WI38 (cell line): ENCODE data around the gene PHKG1.
"Not testable (repeated sequence)": the region's sequence is repeated elsewhere in the genome, so short reads cannot be mapped to it uniquely, and the experiment has no call there.

ENCODE experiments used
- H3K4me3 ChIP-seq: 2 replicates; pipeline ENCODE4 v1.5.1; 2011; ENCODE audit warnings: low read depth, mild to moderate bottlenecking, control low read depth, low read length
- CTCF ChIP-seq: IDR thresholded peaks from 2 replicates; pipeline ENCODE4 v1.5.1; 2012; ENCODE audit warnings: low read depth, mild to moderate bottlenecking, control low read depth, low read length

PHKG1 gene

DNA sequence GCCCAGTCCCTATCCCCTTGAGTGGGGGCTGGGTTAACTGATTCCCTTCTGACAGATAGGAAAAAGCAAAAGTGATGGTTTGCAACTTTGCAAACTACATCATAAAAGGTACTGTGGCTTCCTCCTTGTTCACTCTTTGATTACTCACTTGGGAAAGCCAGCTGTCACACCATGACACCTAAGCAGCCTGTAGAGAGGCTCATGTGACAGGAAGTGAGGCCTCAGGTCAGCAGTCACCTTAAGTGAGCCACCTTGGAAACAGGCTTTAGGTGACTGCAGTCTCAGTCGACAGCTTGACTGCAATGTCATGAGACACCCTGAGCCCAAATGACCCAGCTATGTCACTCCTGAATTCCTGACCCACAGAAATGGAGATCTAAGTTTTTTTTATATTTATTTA lies 17.9 kb upstream of the PHKG1 start:
- no peak overlapping the region for H3K4me3 ChIP-seq
- no peak for TF ChIP-seq CTCF

DNA sequence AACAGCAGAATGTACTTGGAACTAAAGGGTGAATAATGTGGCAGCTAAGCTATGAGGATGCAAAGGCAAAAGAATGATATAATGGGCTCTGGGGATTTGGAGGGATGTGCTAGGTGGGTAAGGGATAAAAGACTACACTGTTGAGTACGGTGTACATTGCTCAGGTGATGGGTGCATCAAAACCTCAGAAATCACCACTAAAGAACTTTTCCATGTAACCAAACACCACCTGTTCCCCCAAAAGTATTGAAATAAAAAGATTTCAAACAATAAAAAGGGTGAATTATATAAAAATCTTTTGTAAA lies 15.2 kb upstream of the PHKG1 start:
- H3K4me3 ChIP-seq: no peak overlapping the region
- no peak for TF ChIP-seq CTCF

GRCh38 chr7:56106108-56107073 lies 13.6 kb upstream of the PHKG1 start, which contains the start of gene CHCHD2:
TSS of gene CHCHD2 (minus strand) at chr7:56106476. CDS start at chr7:56106413, 63 bp downstream.
- H3K4me3 ChIP-seq: peak within 1 kb of the TSS; percentile 72
- no peak for TF ChIP-seq CTCF

DNA sequence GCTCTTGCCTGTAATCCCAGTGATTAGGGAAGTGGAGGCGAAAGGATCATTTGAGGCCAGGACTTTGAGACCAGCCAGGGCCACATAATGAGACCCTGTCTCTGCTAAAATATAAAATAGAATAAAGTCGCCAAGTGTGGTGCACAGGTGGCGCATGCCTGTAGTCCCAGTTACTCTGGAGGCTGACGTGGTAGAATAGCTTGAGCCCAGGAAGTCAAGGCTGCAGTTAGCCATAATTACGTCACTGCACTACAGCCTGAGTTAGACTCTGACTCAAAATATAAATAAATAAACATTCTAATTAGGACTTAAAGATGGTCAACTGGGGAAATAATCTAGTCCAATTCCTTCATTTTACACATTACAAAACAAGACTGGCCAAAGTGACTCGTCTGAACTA lies 12.8 kb upstream of the PHKG1 start:
- TF ChIP-seq CTCF: no peak
- peak overlapping the region; percentile 72 for H3K4me3 ChIP-seq

- not testable (repeated sequence) for H3K4me3 ChIP-seq
Measured at GRCh38 chr7:56104138-56104537, 11.4 kb upstream of the PHKG1 start.

DNA sequence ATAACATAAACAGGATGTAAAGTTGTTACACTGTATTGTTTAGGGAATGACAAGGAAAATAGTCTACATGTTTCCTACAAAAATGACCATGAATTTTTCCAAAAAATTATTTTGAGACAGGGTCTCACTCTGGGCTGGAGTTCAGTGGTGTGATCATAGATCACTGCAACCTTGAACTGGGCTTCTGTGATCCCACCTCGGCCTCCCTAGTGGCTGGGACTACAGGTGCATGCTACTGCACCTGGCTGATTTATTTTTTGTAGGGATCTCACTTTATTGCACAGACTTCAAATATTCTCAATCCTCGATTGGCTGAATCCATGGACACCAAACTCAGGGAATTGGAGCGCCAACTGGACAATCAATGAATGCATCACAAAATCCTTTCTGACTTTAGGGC lies 6.9 kb upstream of the PHKG1 start:
- no peak for TF ChIP-seq CTCF
- no peak overlapping the region for H3K4me3 ChIP-seq

- H3K4me3 ChIP-seq: not testable (repeated sequence)
Measured at GRCh38 chr7:56098187-56099008, 5.6 kb upstream of the PHKG1 start.

DNA sequence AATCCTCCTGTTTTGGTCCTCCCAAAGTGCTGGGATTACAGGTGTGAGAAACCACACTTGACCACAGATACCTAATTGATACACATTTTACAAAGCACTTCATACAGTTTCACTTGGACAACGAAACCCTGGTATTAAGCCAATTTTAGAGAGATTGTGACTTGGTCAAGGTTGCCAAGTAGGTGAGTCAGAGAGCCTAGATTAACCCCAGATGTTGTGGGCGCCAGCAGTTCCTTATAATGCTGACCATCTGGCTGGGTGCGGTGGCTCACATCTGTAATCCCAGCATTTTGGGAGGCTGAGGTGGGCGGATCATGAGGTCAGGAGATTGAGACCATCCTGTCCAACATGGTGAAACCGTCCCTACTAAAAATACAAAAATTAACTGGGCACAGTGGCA lies 4.9 kb upstream of the PHKG1 start:
- TF ChIP-seq CTCF: no peak
- no peak overlapping the region for H3K4me3 ChIP-seq

DNA sequence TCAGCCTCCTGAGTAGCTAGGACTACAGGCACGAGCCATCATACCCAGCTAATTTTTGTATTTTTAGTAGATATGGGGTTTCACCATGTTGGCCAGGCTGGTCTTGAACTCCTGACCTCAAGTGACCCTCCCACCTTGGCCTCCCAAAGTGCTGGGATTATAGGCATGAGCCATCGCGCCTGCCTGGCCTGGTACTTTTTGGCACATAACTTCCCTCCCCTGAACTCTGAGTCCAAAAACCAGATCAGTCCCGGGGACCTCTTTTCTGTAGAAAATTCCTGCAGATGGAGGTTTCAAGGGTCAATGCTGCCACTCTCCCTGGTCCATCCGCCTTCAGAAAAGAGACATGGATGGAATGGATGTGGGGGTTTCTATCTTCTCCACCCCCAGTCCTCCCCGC lies 364 bp downstream of the PHKG1 start:
- not testable (repeated sequence) for H3K4me3 ChIP-seq
